Esophagus (tissue), 2 donors: Measurements from ENCODE around the gene HSD17B2. TPM values are rescaled to one million over a fixed set of nuclear protein-coding genes. Genes with fewer than 3 reads are reported as not detected.
"Not testable (repeated sequence)": the region's sequence is repeated elsewhere in the genome, so short reads cannot be mapped to it uniquely, and the experiment has no call there.

ENCODE experiments used
- H3K27ac ChIP-seq, 2 donors: one replicate each; pipeline ENCODE4 v1.5.1; 2013; ENCODE audit warnings: low read depth in 2 of 2, mild to moderate bottlenecking in 2 of 2, inconsistent platforms in 1 of 2, low read length in 1 of 2, moderate library complexity in 1 of 2
- H3K27me3 ChIP-seq, 2 donors: one replicate each; pipeline ENCODE4 v1.6.1; 2013; ENCODE audit warnings: low read length in 2 of 2, control low read depth in 1 of 2, mild to moderate bottlenecking in 1 of 2; ENCODE audit not compliant: insufficient read depth in 2 of 2, control insufficient read depth in 1 of 2
- H3K36me3 ChIP-seq, 2 donors: one replicate each; pipeline ENCODE4 v1.6.1; 2013; ENCODE audit warnings: low read length in 1 of 2; ENCODE audit not compliant: control insufficient read depth in 2 of 2, insufficient read depth in 2 of 2
- H3K4me1 ChIP-seq, 2 donors: one replicate each; pipeline ENCODE4 v1.6.1; 2013; ENCODE audit warnings: low read length in 1 of 2; ENCODE audit not compliant: control insufficient read depth in 2 of 2, insufficient read depth in 2 of 2
- H3K4me3 ChIP-seq, 2 donors: one replicate each; pipeline ENCODE4 v1.5.1; 2013; ENCODE audit warnings: low read length in 2 of 2, mild to moderate bottlenecking in 2 of 2, low read depth in 1 of 2, moderate library complexity in 1 of 2
- H3K9me3 ChIP-seq, 2 donors: one replicate each; pipeline ENCODE4 v1.6.1; 2013; ENCODE audit warnings: mild to moderate bottlenecking in 2 of 2, low read depth in 1 of 2, low read length in 1 of 2, moderate library complexity in 1 of 2; ENCODE audit not compliant: control insufficient read depth in 2 of 2, insufficient read depth in 1 of 2
- WGBS, 2 donors: extraction: QIAGEN DNeasy Blood & Tissue Kit; methylation state at CpG; one replicate each; pipeline ENCODE4 v1.1.7; 2013; 5-methylcytosine and 5-hydroxymethylcytosine counted together
- polyA plus RNA-seq, 2 donors: library from polyadenylated mRNA; stranded (reverse); fragments of 200-250 nt; gene quantifications; one replicate each; pipeline ENCODE4 v1.2.3, GENCODE V29; 2013
- donor health status: healthy with polysubstance abuse.
- donor health status: Bipolar disorder and iron deficiency.

Gene HSD17B2
- polyA plus RNA-seq, 2 donors, result 1.0 to 9.5 TPM

DNA sequence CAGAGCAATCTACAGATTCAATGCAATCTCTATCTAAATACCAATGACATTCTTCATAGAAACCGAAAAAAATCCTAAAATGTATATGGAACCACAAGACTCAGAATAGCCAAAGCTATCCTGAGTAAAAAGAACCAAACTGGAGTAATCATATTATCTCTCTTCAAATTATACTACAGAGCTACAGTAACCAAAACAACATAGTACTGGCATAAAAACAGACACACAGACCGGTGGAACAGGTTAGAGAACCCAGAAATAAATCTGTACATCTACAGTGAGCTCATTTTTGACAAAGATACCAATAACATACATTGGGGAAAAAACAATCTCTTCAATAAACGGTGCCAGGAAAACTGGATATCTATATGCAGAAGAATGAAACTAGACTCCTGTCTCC is 89.6 kb downstream of the HSD17B2 start:
- 88 to 89% methylated on average over 3 of the region's 3 CpGs for WGBS, 2 donors
- Histone ChIP-seq H3K9me3 (no peaks in the 10 kb centered on the region), H3K36me3 (no peaks in the 10 kb centered on the region), H3K4me1 (no peaks in the 10 kb centered on the region), H3K27ac (no peak overlapping the region), H3K27me3 (no peaks in the 10 kb centered on the region), H3K4me3 (no peak overlapping the region)

DNA sequence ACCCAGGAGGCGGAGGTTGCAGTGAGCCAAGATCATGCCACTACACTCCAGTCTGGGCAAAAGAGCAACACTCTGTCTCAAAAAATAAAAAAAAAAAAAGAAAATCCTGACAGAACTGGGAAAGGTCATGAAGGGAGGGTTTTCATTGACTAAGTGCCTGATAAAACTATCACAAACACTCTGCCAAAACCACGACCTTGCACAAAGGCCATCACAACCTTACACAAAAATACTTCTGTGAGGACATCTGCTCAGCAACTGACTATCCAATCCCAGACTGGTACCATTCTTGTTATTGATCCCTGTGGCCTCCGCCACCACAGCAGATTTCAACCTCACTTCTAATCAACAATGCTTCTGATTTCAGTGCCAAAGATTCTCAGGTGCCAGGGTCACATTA is 94.8 kb downstream of the HSD17B2 start:
- no peak overlapping the region for H3K27ac ChIP-seq
- no peaks in the 10 kb centered on the region for H3K27me3 ChIP-seq
- H3K36me3 ChIP-seq, result no peaks in the 10 kb centered on the region
- no peaks in the 10 kb centered on the region for H3K9me3 ChIP-seq
- H3K4me1 ChIP-seq, result no peaks in the 10 kb centered on the region
- 86 to 87% methylated on average over 3 of the region's 3 CpGs for WGBS, 2 donors
- H3K4me3 ChIP-seq, result no peak overlapping the region

DNA sequence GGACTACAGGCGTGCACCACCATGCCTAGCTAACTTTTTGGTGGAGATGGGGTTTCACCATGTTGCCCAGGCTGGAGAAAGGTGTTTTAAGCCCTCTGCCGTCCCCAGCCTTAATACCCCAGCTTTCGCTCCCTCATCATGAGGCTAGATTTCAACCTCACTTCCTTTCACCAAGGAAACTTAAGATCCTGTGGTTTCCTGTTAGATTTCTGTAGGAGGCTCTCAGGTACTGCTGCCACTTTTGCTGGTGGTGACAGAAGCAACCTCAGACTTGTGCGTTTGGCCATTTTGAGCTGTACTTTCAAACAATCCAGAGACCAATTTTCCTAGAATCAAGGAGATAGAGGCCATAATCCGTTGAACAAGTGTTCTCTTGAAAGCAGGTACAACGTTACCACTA is 98.7 kb downstream of the HSD17B2 start:
- H3K9me3 ChIP-seq, result no peaks in the 10 kb centered on the region
- no peak overlapping the region for H3K27ac ChIP-seq
- no peak overlapping the region for H3K4me3 ChIP-seq
- H3K36me3 ChIP-seq, result no peaks in the 10 kb centered on the region
- H3K27me3 ChIP-seq, result no peaks in the 10 kb centered on the region
- WGBS, 2 donors, result 78 to 81% methylated on average over 6 of the region's 6 CpGs
- H3K4me1 ChIP-seq, result peaks cover 0 to 2% of the 10 kb centered on the region in 2 donors

DNA sequence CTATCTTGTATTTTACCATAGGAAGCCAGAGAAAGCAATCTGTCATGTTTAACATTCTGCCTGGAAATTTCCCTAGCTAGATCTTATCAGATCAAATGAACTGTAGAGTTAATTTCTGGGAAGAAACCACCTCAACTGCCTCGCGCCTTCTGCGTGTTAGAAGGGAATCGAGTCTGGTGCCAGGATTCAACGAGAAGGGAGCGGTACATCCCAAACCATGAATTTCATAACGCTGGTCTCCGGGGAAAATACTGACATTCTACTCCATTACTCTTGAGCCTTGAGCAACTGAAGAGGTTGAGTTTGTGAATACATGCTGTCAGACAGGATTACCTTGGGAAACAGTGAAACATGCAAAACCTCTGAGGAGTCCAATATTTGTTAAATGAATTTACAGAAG is 99.8 kb downstream of the HSD17B2 start:
- no peaks in the 10 kb centered on the region for H3K36me3 ChIP-seq
- no peaks in the 10 kb centered on the region for H3K27me3 ChIP-seq
- no peaks in the 10 kb centered on the region for H3K9me3 ChIP-seq
- peaks cover 0 to 2% of the 10 kb centered on the region in 2 donors for H3K4me1 ChIP-seq
- WGBS, 2 donors, result 92 to 93% methylated on average over 8 of the region's 8 CpGs
- no peak overlapping the region for H3K4me3 ChIP-seq
- H3K27ac ChIP-seq, result no peak overlapping the region

DNA sequence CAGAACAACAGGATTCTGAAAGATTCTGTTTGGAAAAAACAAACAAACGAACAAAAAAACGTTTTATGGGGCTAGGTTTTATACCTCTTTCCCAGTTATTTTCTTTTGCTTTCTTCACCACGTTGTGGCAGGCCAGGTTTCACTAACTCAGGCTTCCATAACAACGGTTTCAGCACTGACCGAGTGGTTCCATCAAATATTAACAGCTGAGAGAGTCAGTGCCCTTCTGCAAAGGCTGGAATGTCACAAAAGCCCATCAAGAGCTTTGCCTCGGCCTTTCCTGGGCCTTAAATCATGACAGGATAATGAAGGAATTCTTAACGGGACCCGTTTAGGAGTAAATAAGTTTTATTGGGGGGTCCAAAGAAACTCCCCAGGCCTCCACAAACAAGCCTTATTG is 100.8 kb downstream of the HSD17B2 start:
- Histone ChIP-seq H3K4me1 (peaks cover 0 to 2% of the 10 kb centered on the region in 2 donors), H3K27me3 (no peaks in the 10 kb centered on the region), H3K4me3 (no peak overlapping the region), H3K27ac (no peak overlapping the region), H3K9me3 (no peaks in the 10 kb centered on the region), H3K36me3 (no peaks in the 10 kb centered on the region)
- WGBS, 2 donors, result 80 to 85% methylated on average over 8 of the region's 8 CpGs

DNA sequence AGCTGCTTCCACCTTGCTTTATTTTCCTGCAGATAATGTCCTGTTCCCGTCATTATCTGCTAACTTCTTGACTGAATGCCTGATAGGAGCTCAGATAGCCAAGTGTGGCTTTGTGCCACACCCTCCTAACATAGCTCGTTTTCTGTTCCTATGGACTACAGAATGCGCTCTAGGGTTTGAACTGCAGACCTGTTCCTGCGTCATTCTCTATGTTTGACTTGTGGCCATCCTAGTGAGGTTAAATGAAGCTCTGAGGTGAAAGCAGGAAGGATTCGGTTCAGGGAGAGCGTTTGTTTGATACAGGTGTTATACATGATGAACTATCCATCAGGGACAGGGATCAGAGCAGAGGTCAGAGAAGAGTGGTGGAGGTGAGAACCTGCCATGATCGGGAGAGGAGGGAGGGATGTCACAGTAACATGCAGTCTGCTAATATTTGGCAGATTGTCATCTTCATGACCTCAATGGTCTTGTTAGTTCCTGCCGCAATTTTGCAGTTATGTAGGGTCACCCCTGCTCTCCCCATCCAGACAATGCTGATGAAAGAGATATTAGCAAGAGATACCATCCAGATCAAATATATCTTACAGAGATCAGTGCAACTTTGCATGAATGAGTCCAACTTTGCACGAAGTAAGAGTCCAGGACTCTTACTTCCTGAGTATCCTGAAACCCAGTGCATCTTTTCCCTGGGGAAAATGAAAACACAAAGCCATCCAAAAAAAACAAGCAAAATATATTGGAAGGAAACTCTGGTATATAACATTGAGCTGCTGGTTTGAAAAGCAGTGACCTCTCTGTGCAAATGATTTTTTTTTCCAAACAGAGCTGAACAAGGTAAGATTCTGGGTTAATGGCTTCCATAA is 102.1 kb downstream of the HSD17B2 start:
- H3K4me1 ChIP-seq, result peaks cover 0 to 2% of the 10 kb centered on the region in 2 donors
- WGBS, 2 donors, result 87 to 88% methylated on average over 9 of the region's 9 CpGs
- H3K9me3 ChIP-seq, result no peaks in the 10 kb centered on the region
- no peak overlapping the region for H3K27ac ChIP-seq
- H3K36me3 ChIP-seq, result no peaks in the 10 kb centered on the region
- H3K4me3 ChIP-seq, result no peak overlapping the region
- no peaks in the 10 kb centered on the region for H3K27me3 ChIP-seq

DNA sequence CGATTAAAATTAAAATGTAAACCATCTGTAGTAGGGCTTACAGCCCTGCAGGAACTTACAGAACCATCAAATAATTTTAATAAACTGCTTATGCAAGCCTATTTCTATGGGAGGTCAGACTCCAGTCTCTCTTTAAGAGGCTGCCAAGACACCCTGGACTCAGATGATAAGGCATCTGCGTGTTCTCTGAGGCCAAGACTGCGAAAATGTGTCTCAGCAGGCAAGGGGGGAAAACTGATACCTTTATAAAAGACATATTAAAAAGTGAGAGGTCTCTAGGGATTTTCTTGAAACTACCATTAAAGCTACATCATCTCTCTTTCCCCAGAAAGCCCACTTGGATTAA is 102.7 kb downstream of the HSD17B2 start:
- WGBS, 2 donors, result 82% methylated on average over 3 of the region's 3 CpGs
- no peaks in the 10 kb centered on the region for H3K36me3 ChIP-seq
- H3K9me3 ChIP-seq, result no peaks in the 10 kb centered on the region
- H3K27ac ChIP-seq, result no peak overlapping the region
- no peak overlapping the region for H3K4me3 ChIP-seq
- peaks cover 0 to 2% of the 10 kb centered on the region in 2 donors for H3K4me1 ChIP-seq
- no peaks in the 10 kb centered on the region for H3K27me3 ChIP-seq

DNA sequence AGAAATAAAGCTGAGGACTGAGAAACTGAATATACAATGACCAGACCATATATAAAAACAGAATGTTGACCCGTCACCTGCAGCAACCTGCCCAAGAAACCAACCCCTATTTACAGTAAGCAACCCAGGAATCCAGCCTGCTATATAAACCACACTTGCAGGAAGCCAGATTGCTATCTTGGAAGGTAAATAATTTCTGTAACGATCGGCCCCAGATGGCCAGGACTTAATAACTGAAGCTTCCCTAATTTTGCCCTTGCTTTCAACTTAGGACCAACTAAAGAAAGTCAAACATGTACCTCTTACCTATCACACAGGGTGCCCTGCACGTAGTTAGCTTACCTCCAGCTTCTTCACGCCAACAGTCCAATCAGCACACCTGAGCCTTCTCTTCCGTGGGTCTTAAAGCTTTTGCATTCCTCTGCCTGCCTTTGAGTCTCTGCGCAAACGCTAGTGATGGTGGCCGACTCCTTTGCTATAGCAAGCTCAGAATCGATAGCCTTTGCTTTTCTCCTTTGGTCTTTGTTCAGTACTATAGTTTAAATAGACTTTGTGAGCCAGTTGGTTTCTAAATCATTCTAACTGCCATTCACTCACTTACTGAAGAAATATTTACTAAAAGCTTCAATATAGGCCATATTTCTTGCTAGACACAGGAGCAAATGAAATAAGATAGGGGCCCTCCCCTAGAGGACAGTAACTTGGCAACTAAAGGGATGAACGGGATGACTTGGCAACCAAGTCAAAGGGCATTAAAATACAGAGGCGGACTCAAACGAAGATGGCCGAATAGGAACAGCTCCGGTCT is 103.6 kb downstream of the HSD17B2 start:
- H3K9me3 ChIP-seq, result no peaks in the 10 kb centered on the region
- H3K27ac ChIP-seq, result peak overlapping the region in 1 of 2 donors; percentile 42
- no peaks in the 10 kb centered on the region for H3K36me3 ChIP-seq
- peaks cover 0 to 2% of the 10 kb centered on the region in 2 donors for H3K4me1 ChIP-seq
- peak overlapping the region in 1 of 2 donors; percentile 14 for H3K4me3 ChIP-seq
- WGBS, 2 donors, result 77 to 79% methylated on average over 15 of the region's 15 CpGs
- no peaks in the 10 kb centered on the region for H3K27me3 ChIP-seq

DNA sequence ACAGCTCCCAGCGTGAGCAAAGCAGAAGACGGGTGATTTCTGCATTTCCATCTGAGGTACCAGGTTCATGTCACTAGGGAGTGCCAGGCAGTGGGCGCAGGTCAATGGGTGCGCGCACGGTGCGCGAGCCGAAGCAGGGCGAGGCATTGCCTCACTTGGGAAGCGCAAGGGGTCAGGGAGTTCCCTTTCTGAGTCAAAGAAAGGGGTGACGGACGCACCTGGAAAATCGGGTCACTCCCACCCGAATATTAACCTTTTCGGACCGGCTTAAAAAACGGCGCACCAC is 104.2 kb downstream of the HSD17B2 start:
- H3K27me3 ChIP-seq, H3K36me3 ChIP-seq, H3K9me3 ChIP-seq, H3K4me1 ChIP-seq: not testable (repeated sequence)
- 53 to 65% methylated on average over 19 of the region's 19 CpGs for WGBS, 2 donors
- Histone ChIP-seq H3K27ac (peak overlapping the region in 1 of 2 donors; percentile 42), H3K4me3 (peak overlapping the region in 1 of 2 donors; percentile 26)
